H1 (cell line): ENCODE data around the gene RBM42. TPM values are rescaled to one million over a fixed set of nuclear protein-coding genes. Genes with fewer than 3 reads are reported as not detected.

Experiments
- CHD7 ChIP-seq: fragments of 300-600 bp; sonication (generic); IDR thresholded peaks from 2 replicates; pipeline ENCODE4 v1.7.1; 2012; ENCODE audit warnings: low read length, moderate library complexity, mild to moderate bottlenecking, inconsistent platforms; ENCODE audit not compliant: insufficient replicate concordance
- RAD21 ChIP-seq, 2 experiments: IDR thresholded peaks in 1 of 2; conservative IDR thresholded peaks in 1 of 2; 2 replicates each; pipeline ENCODE4 v1.6.1; 2011; ENCODE audit warnings: low read depth in 2 of 2, low read length in 2 of 2, improper control_type of control experiment in 1 of 2, inconsistent platforms in 1 of 2, mild to moderate bottlenecking in 1 of 2, moderate library complexity in 1 of 2
- polyA plus RNA-seq, 7 experiments: library from polyadenylated mRNA; depleted of rRNA in 3 of 7; stranded (reverse) in 5 of 7; unstranded in 2 of 7; fragments of >200 nt in 5 of 7; fragments of 200-250 nt in 2 of 7; gene quantifications; 1 replicate in 5 of 7; 2 replicates in 1 of 7; 4 replicates in 1 of 7; pipeline versions ENCODE4 v1.2.1 to v1.2.3, GENCODE V29; 2011 to 2013; ENCODE audit warnings: missing spikeins in 2 of 7, mixed read lengths in 2 of 7
- total RNA-seq: library from RNA; stranded (reverse); fragmentation: NEBNext Ultra II Directional; extraction: Animal tissue kit (Norgen Biotek cat#: 25700); gene quantifications from 2 replicates; pipeline ENCODE4 v1.2.1, GENCODE V29; 2021

The RBM42 gene
- total and polyA plus RNA-seq, 2 of the 8 experiments (the other 6 are each of a cell fraction or from before 2014, with no cell fraction given), result 59.8 to 80.8 TPM

DNA sequence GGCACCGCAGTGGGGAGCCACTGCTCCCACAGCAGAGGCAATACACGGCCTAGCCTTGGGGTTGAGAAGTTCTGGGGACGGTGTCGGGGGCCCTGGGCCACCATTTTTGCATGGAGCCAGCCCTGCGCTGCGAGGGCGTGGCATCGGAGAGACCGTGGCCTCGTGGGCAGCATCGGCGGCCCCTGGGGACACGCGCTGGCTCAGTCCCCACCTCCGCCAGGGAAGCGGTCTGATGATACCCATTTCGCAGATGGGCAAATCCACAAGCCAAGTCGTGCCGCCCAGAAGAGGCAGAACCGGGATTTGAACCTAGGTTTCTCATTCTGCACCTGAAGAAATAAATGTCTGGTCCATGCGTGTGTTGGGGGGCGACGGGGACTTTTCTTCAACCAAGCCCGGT lies 36.3 kb downstream of the RBM42 start (continued):
- TF ChIP-seq CHD7 (no peak), RAD21 (IDR thresholded peaks at IDR 0.05 in 1 of 2, conservative IDR thresholded peaks at IDR 0.05 in 1 of 2; ENCODE audit: low read depth in 2 of 2, low read length in 2 of 2) (no peak)
